IPS DF 19.7 (cell line): Measurements from ENCODE around the gene COMP.
"Not testable (repeated sequence)": the region's sequence is repeated elsewhere in the genome, so short reads cannot be mapped to it uniquely, and the experiment has no call there.

Source experiments
- DNase-seq: peaks from one replicate; pipeline ENCODE4 v3.0.0-alpha.2; 2013; ENCODE audit warnings: low read depth, low spot score

COMP gene

GRCh38 chr19:18749362-18750231 lies 41.5 kb downstream of the COMP start:
- DNase-seq, result no peak

GRCh38 chr19:18746401-18747325 lies 44.4 kb downstream of the COMP start:
- no peak for DNase-seq

GRCh38 chr19:18745931-18746330 lies 45.2 kb downstream of the COMP start:
- no peak for DNase-seq

- no peak for DNase-seq
Measured at GRCh38 chr19:18745012-18745735, 45.9 kb downstream of the COMP start.

GRCh38 chr19:18743784-18744418 lies 47.2 kb downstream of the COMP start:
- no peak for DNase-seq

- DNase-seq, result no peak
Measured at GRCh38 chr19:18742838-18743783, 48.0 kb downstream of the COMP start.

- no peak for DNase-seq
Measured at GRCh38 chr19:18742324-18742723, 48.8 kb downstream of the COMP start.

GRCh38 chr19:18741124-18742121 lies 49.7 kb downstream of the COMP start:
- no peak for DNase-seq

- no peak for DNase-seq
Measured at GRCh38 chr19:18738961-18739690, 52.0 kb downstream of the COMP start.

GRCh38 chr19:18737954-18738351 lies 53.2 kb downstream of the COMP start:
- no peak for DNase-seq

GRCh38 chr19:18737337-18737953 lies 53.7 kb downstream of the COMP start:
- no peak for DNase-seq

- DNase-seq, result no peak
Measured at GRCh38 chr19:18736415-18737336, 54.4 kb downstream of the COMP start.

- DNase-seq, result no peak
Measured at GRCh38 chr19:18735752-18736151, 55.4 kb downstream of the COMP start.

GRCh38 chr19:18735324-18735723 lies 55.8 kb downstream of the COMP start:
- DNase-seq, result no peak

GRCh38 chr19:18733762-18734332 lies 57.3 kb downstream of the COMP start:
- not testable (repeated sequence) for DNase-seq

GRCh38 chr19:18733196-18733647 lies 57.9 kb downstream of the COMP start:
- DNase-seq, result no peak
